ENCODE data around the gene RCVRN.
"Not testable (repeated sequence)": the region's sequence is repeated elsewhere in the genome, so short reads cannot be mapped to it uniquely, and the experiment has no call there.

The RCVRN gene

DNA sequence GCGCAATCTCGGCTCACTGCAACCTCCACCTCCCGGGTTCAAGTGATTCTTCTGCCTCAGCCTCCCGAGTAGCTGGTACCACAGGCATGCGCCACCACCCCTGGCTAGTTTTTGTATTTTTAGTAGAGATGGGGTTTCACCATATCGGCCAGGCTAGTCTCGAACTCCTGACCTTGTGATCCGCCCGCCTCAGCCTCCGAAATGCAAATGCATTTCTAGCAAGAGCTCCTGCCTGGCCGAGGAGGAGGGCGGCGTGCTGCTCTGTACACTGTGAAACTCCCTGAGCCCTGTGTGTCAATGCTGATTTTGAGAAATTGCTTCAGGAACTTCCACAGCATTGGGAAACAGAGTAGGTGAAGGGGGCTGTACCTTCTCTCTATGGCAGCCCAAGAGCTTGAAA lies 16.1 kb upstream of the RCVRN start:
- DNase-seq: not testable (repeated sequence)

DNA sequence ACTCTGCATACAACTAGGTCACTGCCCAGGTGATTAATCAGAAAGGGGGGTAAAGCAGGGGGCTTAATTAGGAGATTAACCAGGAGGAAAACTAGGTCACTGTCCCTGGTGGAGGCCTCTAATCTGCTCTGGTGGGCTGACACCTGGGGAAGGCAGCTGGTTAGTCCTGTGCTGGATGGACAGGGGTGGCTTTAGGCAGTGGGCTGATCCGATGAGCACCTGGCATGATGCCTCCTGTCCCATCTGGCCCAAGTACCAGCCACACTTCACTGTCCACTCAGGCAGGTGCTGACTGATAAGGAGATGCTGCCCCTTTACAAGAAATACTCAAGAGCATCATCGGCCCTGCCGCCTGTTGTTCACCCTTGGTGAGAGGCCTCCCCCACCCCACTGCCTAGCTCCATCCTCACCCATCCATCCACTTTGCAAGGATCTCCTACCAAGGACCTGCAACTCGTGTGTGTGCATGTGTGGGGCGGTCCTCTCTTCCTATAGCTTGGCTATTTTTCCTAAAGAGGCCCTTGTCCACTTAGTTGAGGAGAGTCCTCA lies 13.8 kb upstream of the RCVRN start:
- no peak for DNase-seq

DNA sequence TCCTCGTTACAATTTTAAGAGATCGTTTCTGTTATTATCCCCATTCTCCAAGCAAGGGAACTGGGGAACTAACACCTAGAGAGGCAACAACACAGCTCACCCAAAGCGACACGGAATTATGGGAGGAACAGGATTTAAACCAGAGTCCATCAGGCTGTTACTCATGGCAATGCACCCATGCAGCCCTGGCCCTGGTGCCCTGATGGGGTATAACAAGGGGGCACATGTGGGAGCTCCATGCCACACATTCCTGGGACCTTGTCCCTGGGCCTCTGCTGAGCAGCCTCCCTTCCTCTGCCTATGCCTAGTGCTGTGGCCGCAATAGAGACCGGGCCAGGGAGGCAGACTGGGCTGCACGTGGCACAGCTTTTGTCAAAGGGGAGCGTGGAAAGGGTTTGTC lies 13.3 kb upstream of the RCVRN start:
- DNase-seq: no peak

DNA sequence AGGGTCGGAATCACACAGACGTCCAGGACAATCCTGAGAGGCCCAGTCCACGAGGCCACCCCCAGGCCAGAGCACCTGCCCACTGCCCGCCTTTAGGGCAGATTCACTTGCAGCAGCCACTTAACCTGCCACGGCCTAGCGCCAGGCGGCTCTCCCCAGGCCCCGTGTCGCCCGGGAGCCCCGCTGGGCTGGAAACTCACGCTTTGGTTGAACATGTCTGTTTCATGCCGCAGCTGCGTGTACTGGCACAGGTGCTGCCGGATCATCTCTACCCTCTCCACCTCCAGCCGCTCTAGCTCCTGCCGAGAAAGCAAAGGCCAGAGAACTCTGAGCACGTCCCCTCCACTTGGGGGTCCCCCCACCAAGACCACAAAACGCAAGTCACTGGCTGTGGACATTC lies 12.7 kb upstream of the RCVRN start:
- no peak for DNase-seq

DNA sequence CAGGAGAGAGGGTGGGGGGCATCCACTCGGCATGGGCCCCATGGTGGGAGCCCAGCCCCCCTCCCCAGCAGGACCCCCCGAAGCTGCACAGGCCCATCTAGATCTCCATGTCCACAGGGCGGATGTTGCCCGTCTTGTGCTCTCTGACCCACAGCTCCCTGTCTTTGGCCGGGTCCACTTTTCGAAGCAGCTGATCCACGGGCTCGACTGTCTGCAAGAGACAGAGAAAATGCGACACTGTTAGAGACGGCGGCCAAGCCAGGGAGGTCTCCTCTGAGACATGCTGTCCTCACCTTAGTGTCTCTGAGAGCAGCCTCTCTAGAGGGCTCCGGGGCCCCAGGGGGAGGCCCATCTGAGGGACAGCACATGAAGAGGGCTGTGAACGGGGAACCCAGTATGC lies 12.1 kb upstream of the RCVRN start:
- no peak for DNase-seq

DNA sequence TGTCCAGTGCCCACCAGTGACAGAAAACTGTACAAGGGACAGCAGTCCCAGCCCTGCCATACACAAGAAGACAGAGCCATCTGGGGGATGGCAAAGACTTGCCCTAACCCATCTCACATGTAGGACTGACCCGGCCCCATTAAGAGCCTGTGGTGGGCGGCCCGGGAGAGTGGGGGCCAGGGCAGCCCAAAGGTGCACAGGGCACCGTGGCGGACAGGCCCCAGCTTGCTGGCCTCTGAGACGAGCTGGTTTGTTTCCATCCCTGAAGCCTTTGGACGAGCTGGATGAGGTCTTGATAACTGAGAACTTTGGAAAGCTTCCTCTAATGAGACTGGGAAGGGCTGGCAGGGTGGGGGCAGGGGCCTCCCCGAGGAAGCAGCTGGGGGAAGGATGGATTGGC lies 11.0 kb upstream of the RCVRN start:
- DNase-seq: no peak

DNA sequence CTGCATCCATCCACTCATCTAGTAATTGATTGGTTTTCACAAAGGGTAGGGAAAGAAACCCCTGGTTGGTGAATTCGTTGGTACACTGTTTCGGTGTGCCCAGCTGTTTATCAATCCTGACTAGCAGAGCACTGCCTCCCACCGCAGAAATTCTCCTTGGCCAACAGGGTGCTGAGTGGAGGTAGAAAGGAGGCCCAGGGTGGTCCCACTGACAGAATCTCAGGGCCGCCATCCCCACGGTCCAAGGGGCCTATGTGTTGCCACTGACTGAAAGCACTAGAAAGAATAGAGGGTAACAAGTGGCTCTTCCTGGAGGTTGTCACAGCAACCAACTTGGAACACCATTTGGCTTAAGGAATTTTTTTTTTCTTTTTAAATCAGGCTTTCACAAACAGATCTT lies 8.4 kb upstream of the RCVRN start:
- no peak for DNase-seq

DNA sequence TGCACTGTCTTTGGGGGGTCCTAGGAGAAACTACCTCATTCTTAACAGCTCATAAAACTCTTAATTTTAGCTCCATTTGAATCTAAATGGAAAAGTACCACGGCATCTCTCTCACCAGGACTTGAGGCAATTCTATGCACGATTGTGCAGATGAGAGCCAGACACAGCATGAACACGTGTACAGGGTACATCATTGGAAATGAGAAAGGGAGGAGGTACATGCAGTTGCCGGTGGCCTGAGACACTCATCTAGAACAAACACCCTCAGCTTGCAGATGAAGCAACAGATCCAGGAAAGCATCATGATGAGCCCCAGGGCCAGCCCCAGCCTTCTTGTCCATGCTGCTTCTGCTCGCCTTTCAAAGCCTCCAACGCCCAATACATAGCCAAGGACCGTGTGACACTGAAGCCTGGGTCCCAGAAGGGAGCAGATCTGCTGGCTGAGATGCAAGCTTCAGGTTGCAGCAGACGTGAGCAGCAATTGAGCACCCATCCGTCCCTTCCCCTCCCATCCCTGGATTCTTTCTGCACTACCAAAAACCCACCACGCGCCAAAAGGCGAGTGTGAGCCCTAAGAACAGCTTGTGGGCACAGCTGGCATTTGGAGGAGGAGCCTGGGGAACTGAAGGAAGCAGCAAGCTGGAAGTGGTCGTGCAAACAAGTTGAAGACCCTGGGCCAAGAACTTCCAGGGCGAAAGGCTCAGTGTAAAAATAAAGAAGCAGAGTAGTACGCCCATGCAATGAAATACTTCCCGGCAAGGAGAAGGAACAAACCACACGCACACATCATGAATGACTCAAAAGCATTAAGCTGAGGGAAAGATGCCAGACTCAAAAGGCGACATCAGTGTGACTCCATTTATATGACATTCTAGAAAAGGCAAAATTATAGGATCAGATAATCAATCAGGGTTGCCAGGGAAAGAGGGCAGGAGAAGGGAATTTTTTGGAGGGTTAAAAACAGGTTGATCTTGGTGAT lies 7.3 kb upstream of the RCVRN start:
- no peak for DNase-seq

DNA sequence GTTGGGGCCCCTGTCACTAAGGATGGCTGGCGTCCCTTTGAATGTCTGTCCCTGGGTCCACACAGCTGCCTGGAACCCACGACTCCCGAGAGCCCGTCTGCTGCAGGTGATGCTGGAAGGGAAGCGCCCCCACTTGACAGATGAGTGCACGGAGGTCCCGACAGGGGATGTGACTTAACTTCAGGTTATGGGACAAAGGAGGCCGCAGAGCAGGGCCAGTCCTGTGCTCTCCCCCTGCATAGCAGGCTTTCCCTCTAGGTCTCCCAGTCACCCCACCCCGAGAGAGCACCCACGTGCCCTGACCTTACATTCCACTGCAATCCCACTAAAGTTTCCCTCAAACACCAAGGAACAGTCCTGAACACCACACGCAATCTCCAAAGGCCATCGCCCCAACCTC lies 6.0 kb upstream of the RCVRN start:
- DNase-seq: no peak

DNA sequence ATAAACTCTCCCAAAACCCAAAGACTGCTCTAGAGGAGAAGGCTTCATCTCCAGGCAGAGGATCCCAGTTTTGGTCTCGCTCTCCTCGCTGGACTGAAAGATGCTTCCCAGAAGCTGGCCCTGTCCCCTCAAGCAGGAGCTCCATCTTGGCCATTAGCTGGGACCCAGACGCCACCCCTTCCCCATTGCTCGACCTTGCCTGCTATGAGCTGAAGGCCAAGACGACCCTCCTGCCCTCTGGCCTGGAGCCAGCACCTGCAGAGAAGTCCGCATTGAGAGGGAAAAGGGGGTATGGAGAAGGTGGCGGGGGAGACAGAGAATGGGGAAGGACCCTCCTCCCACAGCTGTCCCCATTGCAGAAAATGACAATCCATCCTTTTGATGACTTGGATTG lies 3.6 kb upstream of the RCVRN start:
- DNase-seq: no peak

DNA sequence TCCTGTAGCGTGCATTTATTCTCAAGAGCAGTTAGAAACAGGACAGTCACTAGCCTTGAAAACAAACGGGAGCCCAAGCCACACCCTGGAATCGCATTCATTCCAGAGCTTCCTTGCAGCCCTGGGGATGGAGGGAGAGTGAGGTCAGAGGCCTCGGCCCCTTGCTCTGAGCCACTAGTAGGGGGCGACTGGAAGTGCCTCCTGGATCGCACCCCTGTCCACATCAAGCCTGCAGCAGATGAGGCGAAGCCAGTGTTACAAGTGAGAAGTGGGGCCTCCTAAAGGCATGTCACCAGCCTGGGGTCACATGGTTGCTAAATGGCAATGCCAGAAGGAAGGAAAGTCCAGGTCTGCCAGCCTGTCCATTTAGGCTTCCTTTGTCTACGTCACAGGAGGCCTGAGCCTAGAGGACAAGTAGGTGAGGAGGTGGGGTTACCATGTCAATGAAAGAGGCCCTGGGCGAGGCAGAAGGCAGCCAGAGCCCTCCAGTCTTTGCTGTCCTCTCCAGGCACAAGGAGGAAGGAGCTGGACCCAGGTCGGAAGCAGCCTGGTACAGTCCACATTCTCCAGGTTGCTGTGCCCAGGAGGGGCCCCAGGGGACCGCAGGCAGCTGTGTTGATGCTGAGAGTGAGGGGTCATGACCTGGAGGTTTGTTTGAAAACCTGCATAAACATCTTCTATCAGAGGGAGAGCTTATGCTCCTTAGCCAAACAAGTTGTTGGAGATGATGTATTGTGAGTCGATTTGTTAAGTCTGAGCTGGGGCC lies 3.0 kb upstream of the RCVRN start:
- no peak for DNase-seq

DNA sequence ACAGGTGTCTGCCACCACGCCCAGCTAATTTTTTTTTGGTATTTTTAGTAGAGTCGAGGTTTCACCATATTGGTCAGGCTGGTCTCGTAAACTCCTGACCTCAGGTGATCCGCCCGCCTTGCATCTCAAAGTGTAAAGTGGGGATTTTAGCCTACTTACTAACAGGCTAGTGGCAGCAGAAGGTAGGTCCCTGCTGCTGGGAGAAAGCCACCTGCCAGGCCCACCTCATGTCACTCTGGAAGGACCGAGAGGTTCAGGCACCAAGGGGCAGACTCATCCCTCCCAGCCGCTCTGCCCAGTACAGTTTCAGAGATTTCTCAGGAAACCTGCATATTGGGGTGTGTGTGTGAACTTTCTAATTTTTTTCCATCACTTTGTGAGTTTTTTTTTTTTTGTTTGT lies 2.1 kb upstream of the RCVRN start:
- DNase-seq: no peak

DNA sequence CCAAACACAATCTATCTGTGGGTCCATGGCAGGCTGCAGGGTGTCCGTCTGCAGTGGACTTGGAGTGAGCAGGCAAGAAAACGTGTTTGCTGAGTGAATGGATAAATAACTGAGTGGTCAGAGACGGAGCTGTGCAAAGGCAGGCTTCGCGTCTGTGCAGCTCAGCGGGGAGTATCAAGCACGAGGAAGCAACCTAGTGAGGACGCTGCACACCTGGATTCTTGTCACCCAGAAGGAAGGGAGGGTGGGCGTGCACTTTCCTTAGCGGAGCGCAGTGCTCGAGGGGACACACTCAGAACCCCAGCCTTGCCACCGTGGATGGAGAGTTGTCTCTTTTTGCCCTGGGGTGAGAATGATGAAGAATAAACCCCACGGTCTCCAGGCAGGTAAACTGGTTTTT lies 1.5 kb upstream of the RCVRN start:
- no peak for DNase-seq

DNA sequence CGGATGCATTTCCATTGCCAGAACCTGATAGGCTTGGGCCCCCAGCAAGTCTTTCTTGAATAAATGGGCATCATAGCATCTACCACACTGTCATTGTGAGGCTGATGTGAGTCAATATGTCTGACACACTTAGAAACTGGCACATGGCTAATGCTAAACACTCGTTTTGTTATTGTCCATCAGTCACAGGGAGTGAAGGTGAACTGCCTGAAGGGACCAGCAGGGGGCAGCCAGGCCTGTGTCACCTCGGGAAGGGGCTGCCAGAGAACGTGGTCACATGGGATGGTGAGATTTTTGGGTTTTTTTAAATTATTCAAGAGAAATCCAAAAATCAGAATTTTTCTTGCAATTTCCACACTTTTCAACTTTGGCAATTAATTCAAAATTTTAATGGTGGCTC lies 831 bp upstream of the RCVRN start:
- no peak for DNase-seq

DNA sequence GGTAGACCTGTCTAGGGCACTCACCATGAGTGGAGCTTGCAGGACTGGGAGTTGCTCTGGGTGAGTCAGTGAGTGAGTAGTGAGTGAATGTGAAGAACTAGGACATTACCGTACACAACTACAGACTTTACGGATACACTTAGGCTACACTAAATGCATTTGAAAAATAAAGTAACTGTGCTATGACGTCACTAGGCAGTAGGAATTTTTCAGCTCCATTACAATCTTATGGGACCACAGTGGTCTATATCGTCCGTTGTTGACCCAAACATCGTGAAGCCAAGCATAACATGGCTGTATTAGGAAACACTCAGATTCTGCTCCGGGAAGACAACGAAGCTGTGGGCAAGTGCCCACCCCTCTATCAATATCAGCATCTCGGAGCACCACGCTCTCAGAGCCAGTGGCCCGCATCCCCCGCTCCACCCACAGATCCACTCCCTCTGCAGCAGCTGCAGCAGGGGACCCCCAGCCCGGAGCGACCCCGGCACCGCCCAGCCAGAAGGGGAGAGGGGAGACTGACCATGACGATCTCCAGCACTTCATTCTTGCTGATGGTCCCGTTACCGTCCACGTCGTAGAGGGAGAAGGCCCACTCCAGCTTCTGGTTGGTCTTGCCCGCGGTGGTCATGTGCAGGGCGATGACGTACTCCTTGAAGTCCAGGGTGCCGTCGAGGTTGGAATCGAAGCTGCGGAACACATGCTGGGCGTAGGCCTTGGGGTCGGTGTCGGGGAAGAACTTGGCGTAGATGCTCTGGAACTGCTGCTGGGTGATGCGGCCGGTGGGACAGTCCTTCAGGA lies 594 bp downstream of the RCVRN start:
- no peak for DNase-seq

DNA sequence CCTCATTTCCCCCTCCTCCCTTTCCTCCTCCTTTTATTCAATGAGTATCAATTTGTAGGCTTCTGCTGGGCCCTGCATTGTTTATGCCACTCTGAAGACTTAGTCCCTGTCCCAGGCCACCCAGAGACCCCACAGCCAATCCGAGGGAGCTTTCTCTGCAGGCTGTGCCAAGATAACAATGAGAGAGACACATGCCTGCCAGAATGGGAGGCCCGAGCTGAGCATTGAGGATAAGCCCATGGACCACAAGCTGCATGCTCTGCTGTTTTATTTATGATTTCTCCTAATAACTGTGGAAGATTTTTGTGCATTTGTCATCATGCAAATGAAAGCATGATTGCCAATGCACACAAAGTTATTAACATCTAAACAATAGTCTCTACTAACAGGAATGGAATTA lies 3.0 kb downstream of the RCVRN start:
- DNase-seq: no peak

DNA sequence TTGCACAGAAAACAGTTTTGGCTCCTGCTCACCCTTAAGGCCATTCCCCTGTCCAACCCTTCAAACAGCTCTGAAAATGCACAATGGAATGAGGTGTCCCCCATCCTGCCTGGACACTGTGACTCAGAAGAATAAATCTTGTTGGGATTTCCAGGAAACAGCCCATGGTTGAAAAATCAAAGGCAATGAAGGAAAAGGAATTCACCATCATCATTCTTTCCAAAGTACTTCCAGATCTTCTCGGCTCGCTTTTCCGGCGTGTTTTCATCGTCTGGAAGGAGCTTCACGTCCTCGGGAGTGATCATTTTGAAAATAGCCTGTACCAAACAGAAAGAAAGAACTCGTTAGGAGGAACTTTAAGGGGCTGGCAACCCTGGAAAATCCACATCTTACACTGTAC lies 4.3 kb downstream of the RCVRN start:
- DNase-seq: no peak

DNA sequence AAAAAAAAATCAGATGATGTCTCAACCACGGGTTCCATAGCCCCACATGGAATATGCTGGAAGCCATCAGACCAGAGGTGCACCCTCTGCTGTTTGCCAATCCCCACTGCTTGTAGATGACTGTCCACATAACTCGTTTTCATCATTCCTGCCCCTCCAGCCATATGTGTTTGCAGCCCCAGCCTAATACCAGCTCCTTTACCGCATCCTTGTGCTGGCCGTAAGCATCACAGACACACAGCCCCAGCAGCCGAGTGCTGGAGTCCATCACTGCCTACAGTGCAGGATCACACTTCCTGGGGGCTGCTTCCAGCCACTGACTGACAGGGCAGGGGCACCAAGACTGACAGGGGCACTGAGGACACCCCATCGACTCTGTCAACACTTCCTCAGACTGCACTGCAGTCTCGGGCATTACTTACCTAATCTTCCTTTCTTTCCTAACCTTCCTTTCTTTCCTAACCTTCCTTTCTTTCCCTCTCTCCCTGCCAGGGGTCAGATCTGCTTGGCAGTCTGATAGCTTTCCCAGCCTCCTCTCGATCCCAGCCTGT lies 5.0 kb downstream of the RCVRN start:
- DNase-seq: no peak

DNA sequence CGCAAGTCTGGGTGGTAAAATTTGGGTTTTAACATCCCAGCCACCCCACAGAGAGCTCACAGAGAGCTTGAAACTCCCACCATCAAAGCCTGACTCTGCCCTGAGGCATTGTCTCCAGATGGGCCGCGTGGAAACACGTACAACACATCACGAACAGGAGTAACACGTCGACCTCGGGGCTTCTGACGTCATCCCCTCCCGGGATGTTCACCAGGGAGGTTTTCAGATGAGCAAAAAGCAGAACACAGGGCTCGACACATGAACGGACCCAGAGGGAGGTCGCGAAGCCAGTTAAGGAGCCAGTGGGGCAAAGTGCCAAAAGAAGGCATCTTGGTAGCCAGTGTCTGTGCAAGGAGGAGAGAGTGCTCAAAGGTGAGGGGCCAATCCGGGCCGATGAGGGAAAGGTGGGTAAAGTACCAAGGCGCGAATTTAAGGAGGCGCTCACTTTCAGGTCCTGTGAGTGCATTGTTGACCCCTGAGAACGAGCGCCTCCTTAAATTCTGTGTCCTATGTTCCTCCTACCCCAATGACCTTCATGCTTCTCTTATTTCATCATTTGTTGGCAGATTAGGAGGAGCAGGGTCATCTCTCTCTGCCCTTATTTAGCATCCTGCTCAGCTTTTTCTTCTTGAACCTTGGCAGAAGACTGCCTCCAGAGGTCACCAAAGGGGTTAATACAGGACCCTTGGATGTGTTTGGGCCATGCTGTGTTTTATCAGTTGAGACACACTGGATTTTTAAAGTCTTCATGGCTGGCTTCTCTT lies 5.6 kb downstream of the RCVRN start:
- DNase-seq: no peak

DNA sequence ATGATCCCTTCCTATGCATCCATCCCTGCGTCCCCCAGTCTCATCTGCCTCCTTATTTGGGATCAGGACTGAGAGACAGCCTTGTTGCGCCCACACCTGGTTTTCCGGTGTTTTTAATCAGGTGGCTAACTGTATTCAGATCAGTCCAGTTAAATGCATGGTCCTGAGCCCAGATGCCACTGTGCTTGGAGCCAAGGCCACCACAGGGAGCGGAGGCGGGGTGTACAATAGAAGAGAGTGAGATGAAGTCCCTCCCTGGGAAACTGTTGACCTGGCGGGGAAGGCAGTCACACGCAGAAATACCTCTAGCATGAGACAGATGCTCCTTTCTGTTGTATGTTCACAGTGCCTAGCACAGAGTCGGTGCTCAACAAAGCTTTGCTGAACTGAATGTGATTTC lies 6.3 kb downstream of the RCVRN start:
- DNase-seq: no peak

DNA sequence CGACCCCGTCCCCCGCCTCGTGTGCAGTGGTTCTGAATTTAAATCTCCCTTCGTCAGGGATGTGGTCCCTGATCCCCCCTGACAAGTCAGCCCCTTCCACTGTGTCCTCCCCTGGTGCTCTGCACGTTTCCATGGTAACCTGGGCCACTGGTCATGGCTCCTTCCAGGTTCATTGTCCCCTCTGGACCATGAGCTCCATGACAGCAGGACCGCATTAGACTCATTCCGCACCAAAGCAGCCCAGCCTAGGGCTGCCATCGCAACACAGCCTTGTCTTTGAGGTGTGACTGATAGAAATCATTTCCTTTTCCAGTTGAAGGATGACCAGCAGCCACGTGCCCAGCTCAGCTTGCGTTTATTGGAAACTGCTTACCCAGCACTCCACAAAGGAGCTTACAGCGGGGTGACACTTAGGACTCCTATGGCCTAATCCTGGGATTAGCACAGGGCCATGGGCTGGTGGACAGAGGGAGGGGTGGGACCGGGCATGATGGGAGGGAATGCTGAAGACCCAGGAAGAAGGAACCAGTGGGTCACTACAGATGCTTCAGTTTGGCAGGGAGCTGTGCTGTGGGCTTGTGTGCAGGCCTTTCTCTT lies 7.6 kb downstream of the RCVRN start:
- DNase-seq: no peak

DNA sequence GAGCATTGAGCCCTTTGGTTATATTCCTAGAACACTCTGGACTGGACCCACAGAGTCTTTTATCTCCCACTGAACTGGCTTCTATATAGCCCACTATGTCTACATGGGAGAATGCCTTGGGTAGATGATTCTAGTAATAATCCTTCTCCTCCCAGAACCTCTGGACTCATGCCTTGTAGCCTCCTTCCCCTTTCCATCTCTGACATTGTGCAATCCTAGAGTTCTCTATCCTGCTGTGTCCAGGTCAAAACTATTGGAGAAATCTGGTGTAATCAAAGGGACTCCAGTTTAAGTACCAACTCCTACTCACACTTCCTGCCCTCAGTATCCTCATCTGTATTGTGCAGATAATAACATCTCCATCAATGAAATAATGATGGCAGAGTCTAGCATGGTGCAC lies 9.1 kb downstream of the RCVRN start:
- DNase-seq: no peak
